Prostate gland (tissue), 2 donors: Measurements from ENCODE around the gene KRTAP4-11. TPM values are rescaled to one million over a fixed set of nuclear protein-coding genes. Genes with fewer than 3 reads are reported as not detected.
"Not testable (repeated sequence)": the region's sequence is repeated elsewhere in the genome, so short reads cannot be mapped to it uniquely, and the experiment has no call there.

Experiments used
- DNase-seq: peaks from one replicate; pipeline ENCODE4 v3.0.0-alpha.2; 2019; ENCODE audit warnings: low spot score
- H3K27ac ChIP-seq, 2 donors: fragments of 200-600 bp; sonication (generic); 2 replicates each; pipeline ENCODE4 v1.5.1; 2017 to 2019
- H3K27me3 ChIP-seq: fragments of 200-600 bp; sonication (generic); replicated peaks from 2 replicates; pipeline ENCODE4 v1.5.1; 2019; ENCODE audit not compliant: insufficient read depth
- H3K36me3 ChIP-seq, 2 donors: fragments of 200-600 bp; sonication (generic); 1 replicate in 1 of 2; 2 replicates in 1 of 2; pipeline versions ENCODE4 v1.5.1 to v1.8.1; 2017 to 2019
- H3K4me1 ChIP-seq: fragments of 200-600 bp; sonication (generic); replicated peaks from 2 replicates; pipeline ENCODE4 v1.5.1; 2019
- H3K4me3 ChIP-seq, 2 donors: fragments of 200-600 bp; sonication (generic); 2 replicates each; pipeline ENCODE4 v1.5.1; 2017 to 2019
- H3K9me3 ChIP-seq: fragments of 200-600 bp; sonication (generic); 2 replicates; pipeline ENCODE4 v1.5.1; 2017
- CTCF ChIP-seq, 4 experiments: fragments of 200-600 bp in 2 of 4; fragments of 450-650 bp in 2 of 4; sonication (generic) in 2 of 4; IDR thresholded peaks; 1 replicate in 3 of 4; 2 replicates in 1 of 4; pipeline ENCODE4 v1.5.1; 2016 to 2019; ENCODE audit warnings: antibody characterized with exemption in 4 of 4, mild to moderate bottlenecking in 2 of 4, moderate library complexity in 2 of 4
- POLR2A ChIP-seq: fragments of 450-650 bp; IDR thresholded peaks from one replicate; pipeline ENCODE4 v1.6.1; 2016; ENCODE audit warnings: antibody characterized with exemption, mild to moderate bottlenecking
- POLR2AphosphoS5 ChIP-seq: sonication (generic); formaldehyde crosslinking; IDR thresholded peaks from one replicate; pipeline ENCODE4 v1.6.1; 2017; ENCODE audit warnings: antibody characterized with exemption
- WGBS: methylation state at CpG from one replicate; pipeline ENCODE4 v1.1.5; 2018; 5-methylcytosine and 5-hydroxymethylcytosine counted together
- intact Hi-C: fragments of 100-400 bp; cut with DNase I; formaldehyde crosslinking; loops from one replicate; pipeline ENCODE4 v1.14.2; 2022
- total RNA-seq, 2 donors: library from RNA; depleted of rRNA; stranded (reverse); fragments of >200 nt; gene quantifications; one replicate each; pipeline ENCODE4 v1.1.0, GENCODE V29; 2016

Gene KRTAP4-11
- not detected for total RNA-seq

DNA sequence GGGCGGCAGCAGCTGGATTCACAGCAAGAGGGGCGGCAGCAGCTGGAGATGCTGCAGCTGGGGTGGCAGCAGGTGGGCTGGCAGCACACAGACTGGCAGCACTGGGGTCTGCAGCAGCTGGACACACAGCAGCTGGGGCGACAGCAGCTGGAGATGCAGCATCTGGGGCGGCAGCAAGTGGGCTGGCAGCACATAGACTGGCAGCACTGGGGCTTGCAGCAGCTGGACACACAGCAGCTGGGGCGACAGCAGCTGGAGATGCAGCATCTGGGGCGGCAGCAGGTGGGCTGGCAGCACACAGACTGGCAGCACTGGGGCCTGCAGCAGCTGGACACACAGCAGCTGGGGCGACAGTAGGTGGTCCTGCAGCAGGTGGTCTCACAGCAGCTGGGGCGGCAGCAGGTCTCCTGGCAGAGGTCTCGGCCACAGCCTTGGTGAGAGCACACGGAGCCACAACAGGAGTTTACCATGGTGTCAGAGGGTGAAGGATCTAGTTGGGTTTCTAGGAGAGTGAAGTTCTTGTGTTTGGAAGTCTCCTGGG is at the start of gene KRTAP4-11:
Gene KRTAP4-11, minus strand, starts transcription at position 528 of the 541 bp plus-strand sequence. Its CDS starts 58 bp downstream, at position 470.
- WGBS, result 84% methylated on average over 9 of the region's 10 CpGs
- H3K27ac ChIP-seq, DNase-seq, H3K4me1 ChIP-seq, H3K36me3 ChIP-seq, H3K9me3 ChIP-seq, H3K4me3 ChIP-seq, intact Hi-C loops, H3K27me3 ChIP-seq: not testable (repeated sequence)

GRCh38 chr17:41167561-41167960 is 49.4 kb upstream of the KRTAP4-11 start:
- H3K4me1 ChIP-seq, result no peaks in the 10 kb centered on the region
- H3K27ac ChIP-seq, result no peak overlapping the region
- H3K36me3 ChIP-seq, result no peaks in the 10 kb centered on the region
- H3K4me3 ChIP-seq, result no peak overlapping the region
- WGBS, result 82% methylated on average over 5 of the region's 7 CpGs
- no peaks in the 10 kb centered on the region for H3K9me3 ChIP-seq
- intact Hi-C loops, result no loop called here
- no peaks in the 10 kb centered on the region for H3K27me3 ChIP-seq
- TF ChIP-seq POLR2A (no peak), POLR2AphosphoS5 (no peak), CTCF (IDR thresholded peaks at IDR 0.05) (no peak)
- DNase-seq, result no peak

DNA sequence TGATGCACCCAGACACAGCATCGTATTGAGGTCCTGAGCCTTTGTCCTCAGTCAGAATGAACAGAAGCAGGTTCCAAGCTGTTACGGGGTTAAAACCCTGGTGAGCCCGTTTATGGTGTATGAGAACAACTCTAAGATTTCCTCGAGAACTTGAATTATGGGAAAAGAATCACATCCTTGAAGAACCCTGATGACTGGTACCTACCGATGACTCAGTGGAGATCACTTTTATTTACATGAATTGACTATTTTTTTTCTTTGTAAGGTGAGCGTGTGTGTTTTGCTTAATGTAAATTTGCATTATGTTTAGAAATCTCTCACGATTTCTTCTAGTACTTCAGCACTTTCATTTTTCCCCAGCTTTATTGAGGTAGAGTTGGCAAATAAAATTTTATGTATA is 45.7 kb upstream of the KRTAP4-11 start:
- no peak for DNase-seq

GRCh38 chr17:41160648-41161047 is 42.5 kb upstream of the KRTAP4-11 start, which contains the start of gene KRTAP4-4:
Gene KRTAP4-4 (minus strand): TSS chr17:41160748. CDS start chr17:41160691, 57 bp downstream.
- Histone ChIP-seq H3K4me3 (no peak within 1 kb of the TSS), H3K4me1 (no peaks in the 10 kb centered on the region), H3K27me3 (no peaks in the 10 kb centered on the region), H3K9me3 (no peaks in the 10 kb centered on the region), H3K36me3 (no peaks in the 10 kb centered on the region), H3K27ac (no peak within 1 kb of the TSS)
- 86% methylated on average over 1 of the region's 1 CpG for WGBS
- no peak for DNase-seq
- intact Hi-C loops, result no loop called here
- no peak for TF ChIP-seq CTCF (IDR thresholded peaks at IDR 0.05)
- TF ChIP-seq POLR2A, result no peak

More for the DNA sequence above, 45.7 kb upstream of the KRTAP4-11 start:
- Histone ChIP-seq H3K4me3 (no peak overlapping the region), H3K27me3 (no peaks in the 10 kb centered on the region), H3K36me3 (no peaks in the 10 kb centered on the region), H3K27ac (no peak overlapping the region), H3K9me3 (no peaks in the 10 kb centered on the region), H3K4me1 (no peaks in the 10 kb centered on the region)
- intact Hi-C loops, result no loop called here
- 71% methylated on average over 7 of the region's 7 CpGs for WGBS
- TF ChIP-seq CTCF (IDR thresholded peaks at IDR 0.05) (no peak), POLR2AphosphoS5 (no peak), POLR2A (no peak)

DNA sequence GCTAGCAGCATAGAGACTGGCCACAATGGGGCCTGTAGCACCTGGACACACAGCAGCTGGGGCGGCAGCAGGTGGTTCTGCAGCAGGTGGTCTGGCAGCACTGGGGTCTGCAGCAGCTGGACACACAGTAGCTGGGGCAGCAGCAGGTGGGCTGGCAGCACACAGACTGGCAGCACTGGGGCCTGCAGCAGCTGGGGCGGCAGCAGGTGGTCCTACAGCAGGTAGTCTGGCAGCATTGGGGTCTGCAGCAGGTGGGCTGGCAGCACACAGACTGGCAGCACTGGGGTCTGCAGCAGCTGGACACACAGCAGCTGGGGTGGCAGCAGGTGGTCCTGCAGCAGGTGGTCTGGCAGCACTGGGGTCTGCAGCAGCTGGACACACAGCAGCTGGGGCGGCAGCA is 42.0 kb upstream of the KRTAP4-11 start:
- H3K27me3 ChIP-seq, H3K36me3 ChIP-seq, H3K9me3 ChIP-seq, H3K4me1 ChIP-seq, DNase-seq, H3K27ac ChIP-seq, H3K4me3 ChIP-seq, intact Hi-C loops: not testable (repeated sequence)
- WGBS, result 100% methylated on average over 3 of the region's 3 CpGs

- 21% methylated on average over 2 of the region's 2 CpGs for WGBS
- H3K9me3 ChIP-seq, result no peaks in the 10 kb centered on the region
- no peak overlapping the region for H3K27ac ChIP-seq
- TF ChIP-seq POLR2AphosphoS5 (no peak), POLR2A (no peak), CTCF (IDR thresholded peaks at IDR 0.05) (no peak)
- no peak for DNase-seq
- H3K36me3 ChIP-seq, result no peaks in the 10 kb centered on the region
- H3K4me3 ChIP-seq, result no peak overlapping the region
- H3K27me3 ChIP-seq, result peaks cover 3% of the 10 kb centered on the region
- H3K4me1 ChIP-seq, result no peaks in the 10 kb centered on the region
- intact Hi-C loops, result no loop called here
Measured at GRCh38 chr17:41153856-41154255, 35.7 kb upstream of the KRTAP4-11 start.
